HFF-Myc (cell line): ENCODE results near the gene TMC7.

Experiments
- DNase-seq: peaks from one replicate; pipeline ENCODE4 v3.0.0-alpha.2; 2011; ENCODE audit warnings: low read depth; ENCODE audit errors: extremely low read depth
- H3K4me3 ChIP-seq: replicated peaks from 2 replicates; pipeline ENCODE4 v1.5.1; 2011; ENCODE audit warnings: low read depth, mild to moderate bottlenecking, control low read depth, low read length
- TF ChIP-seq, protein P1 (sequence below): IDR thresholded peaks from 2 replicates; pipeline ENCODE4 v1.5.1; 2012; ENCODE audit warnings: mild to moderate bottlenecking, low read depth, low read length, control low read depth; ENCODE audit errors: missing control alignments

Gene TMC7

DNA sequence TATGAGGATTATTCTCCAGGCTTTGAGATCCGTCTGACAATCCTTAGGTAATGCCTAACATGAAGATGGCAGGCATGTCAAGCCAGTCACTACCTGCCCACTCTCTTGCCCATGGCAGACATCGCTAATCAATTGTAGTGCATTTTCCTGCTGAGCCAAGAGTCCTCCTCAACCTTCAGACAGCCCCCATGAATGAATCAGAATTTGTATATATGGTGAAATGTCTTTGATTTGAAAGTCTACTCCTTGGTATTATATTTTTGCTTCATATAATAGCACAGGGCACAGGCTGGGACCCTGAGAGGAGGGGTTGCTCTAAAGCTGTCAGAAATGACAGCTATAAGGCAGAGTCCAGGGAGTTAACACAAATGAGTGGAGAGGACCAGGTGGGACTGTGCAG lies 56.7 kb downstream of the TMC7 start:
- no peak for DNase-seq
- TF ChIP-seq, protein P1, sequence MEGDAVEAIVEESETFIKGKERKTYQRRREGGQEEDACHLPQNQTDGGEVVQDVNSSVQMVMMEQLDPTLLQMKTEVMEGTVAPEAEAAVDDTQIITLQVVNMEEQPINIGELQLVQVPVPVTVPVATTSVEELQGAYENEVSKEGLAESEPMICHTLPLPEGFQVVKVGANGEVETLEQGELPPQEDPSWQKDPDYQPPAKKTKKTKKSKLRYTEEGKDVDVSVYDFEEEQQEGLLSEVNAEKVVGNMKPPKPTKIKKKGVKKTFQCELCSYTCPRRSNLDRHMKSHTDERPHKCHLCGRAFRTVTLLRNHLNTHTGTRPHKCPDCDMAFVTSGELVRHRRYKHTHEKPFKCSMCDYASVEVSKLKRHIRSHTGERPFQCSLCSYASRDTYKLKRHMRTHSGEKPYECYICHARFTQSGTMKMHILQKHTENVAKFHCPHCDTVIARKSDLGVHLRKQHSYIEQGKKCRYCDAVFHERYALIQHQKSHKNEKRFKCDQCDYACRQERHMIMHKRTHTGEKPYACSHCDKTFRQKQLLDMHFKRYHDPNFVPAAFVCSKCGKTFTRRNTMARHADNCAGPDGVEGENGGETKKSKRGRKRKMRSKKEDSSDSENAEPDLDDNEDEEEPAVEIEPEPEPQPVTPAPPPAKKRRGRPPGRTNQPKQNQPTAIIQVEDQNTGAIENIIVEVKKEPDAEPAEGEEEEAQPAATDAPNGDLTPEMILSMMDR: no peak
- no peak overlapping the region for H3K4me3 ChIP-seq

DNA sequence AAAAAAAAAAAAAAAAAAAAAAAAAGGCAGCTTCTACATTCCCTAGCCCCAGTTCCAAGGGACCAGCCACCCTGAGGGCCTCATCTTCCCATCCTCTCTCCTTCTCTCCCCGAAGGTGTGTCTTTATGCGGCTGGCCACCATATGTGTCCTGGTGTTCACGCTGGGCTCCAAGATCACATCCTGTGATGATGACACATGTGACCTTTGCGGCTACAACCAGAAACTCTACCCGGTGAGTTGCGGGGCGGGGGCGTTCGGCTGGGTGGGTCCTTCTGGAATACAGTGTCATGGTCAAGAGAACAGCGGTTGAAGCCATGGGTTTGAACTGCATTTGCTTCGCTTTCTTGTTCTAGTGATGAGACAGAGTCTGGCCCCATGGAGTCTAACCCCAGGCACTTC lies 61.0 kb downstream of the TMC7 start:
- DNase-seq: peak; percentile 29
- TF ChIP-seq, protein P1: no peak
- no peak overlapping the region for H3K4me3 ChIP-seq

DNA sequence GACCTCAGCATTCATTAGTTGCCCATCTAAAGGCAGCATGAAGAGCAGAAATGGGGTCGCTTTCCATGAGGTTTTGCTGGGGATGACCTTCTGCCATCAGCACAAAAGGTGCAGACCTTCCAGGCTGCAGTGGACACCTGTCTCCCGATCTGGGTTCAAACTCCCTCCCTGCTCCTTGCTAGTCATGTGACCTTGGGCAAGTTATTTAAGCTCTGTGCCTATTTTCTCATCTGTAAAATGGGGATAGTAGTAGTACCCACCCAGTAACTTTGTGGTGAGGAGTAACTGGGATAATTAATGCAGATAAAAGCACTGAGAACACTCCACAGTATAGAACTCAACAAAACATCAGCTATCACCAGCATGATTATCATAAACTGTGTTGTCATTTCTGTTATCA lies 62.3 kb downstream of the TMC7 start:
- no peak overlapping the region for H3K4me3 ChIP-seq
- TF ChIP-seq, protein P1: no peak
- DNase-seq: no peak

DNA sequence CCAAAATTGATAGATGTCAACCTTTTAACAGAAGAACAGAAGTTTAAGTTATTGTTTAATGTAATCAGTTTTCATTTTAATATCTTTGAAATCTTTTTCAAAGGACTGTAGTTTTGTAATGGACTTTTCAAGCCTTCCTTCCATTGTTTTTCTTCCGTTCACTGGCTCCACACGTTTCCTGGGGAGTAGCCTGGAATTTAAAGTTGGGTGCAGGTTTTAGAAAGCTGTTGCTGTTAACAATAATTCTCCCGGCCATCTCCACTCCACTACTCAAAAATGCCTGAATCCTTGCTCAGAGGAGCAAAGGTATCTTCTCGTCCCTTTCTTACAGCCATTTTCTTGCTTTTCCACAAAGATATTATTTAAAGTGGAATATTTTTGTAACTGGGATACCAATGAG lies 79.0 kb downstream of the TMC7 start:
- TF ChIP-seq, protein P1: no peak
- no peak overlapping the region for H3K4me3 ChIP-seq
- no peak for DNase-seq

DNA sequence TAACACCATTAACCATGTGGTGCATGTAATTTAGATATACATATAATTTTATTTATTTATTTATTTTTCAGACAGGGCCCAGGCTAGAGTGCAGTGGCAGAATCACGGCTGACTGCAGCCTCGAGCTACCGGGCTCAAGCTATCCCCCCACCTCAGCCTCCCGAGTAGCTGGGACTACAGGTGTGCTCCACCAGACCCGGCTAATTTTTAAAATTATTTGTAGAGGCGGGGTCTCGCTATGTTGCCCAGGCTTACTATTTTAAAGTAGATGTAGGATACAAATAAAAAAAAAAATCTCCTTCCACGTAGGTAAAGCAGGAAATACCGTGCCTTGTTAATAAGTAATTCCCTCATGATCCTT lies 83.2 kb downstream of the TMC7 start:
- peak overlapping the region; percentile 85 for H3K4me3 ChIP-seq
- DNase-seq: no peak
- TF ChIP-seq, protein P1: no peak

DNA sequence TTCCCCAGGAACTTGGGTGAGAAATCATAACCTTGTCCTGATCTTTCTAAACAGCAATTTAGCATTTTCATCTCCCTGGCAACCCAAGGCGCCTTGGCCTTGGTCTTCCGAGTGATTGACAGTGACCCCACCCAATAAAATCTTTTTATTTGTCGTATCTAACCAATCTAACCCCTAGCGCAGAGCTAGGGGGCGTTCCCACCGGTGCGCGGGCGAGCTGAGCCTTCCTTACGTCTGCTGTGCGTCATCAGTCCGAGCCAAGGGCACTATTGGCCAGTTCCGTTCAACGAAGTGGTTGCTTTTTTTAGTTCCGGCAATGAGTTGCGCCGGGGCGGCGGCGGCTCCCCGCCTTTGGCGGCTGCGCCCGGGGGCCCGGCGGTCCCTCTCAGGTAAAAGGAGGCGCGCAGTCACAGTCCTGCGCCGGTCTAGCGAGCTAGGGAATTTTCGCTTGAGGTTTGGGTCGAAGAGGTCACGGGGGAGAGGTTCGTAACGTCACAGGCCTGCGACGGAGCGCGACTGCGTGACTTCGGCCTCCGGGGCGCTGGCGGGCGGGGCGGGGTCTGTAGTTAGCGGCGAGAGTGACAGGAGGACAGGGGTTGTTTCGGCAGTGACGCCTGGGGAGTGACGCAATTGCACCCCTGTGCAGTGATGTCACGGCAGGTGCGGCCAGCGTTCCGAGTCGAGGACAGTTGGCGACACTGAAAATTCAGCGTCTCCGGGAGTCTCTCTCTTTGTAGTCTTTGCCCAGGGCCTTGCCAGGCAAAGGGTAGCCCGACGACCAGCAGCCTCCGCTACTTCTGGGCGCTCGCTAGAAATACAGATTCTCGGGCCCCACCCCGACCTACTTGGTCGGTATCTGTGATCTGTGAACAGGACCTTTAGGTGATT lies 83.9 kb downstream of the TMC7 start, which contains the start of gene COQ7:
Gene COQ7 (plus strand): TSS at position 266 of the 888 bp plus-strand sequence. CDS start 51 bp downstream, at position 317.
- DNase-seq: peak; percentile 99
- TF ChIP-seq, protein P1: no peak
- H3K4me3 ChIP-seq: peak within 1 kb of the TSS; percentile 85
